DOHH2 (cell line): ENCODE data around the gene SMYD1.

ENCODE experiments used
- H3F3A ChIP-seq: fragments of 200-600 bp; sonication (generic), shearing (Covaris generic); 2 replicates; pipeline ENCODE4 v1.6.0; 2016; ENCODE audit warnings: antibody characterized with exemption, mild to moderate bottlenecking; ENCODE audit not compliant: control insufficient read depth, insufficient read depth
- H3K27ac ChIP-seq: fragments of 200-600 bp; sonication (generic); 2 replicates; pipeline ENCODE4 v1.5.1; 2014; ENCODE audit warnings: low read depth, mild to moderate bottlenecking, low read length, moderate library complexity
- H3K27me3 ChIP-seq: fragments of 200-600 bp; sonication (generic); 2 replicates; pipeline ENCODE4 v1.6.1; 2014; ENCODE audit warnings: mild to moderate bottlenecking, low read length, mixed read lengths; ENCODE audit not compliant: control insufficient read depth
- H3K36me3 ChIP-seq: fragments of 200-600 bp; sonication (generic); 2 replicates; pipeline ENCODE4 v1.6.1; 2014; ENCODE audit warnings: mild to moderate bottlenecking, low read length, moderate library complexity, mixed read lengths; ENCODE audit not compliant: control insufficient read depth
- H3K4me1 ChIP-seq: fragments of 200-600 bp; sonication (generic); 2 replicates; pipeline ENCODE4 v1.6.1; 2014; ENCODE audit warnings: mild to moderate bottlenecking, low read length, mixed read lengths; ENCODE audit not compliant: control insufficient read depth
- H3K4me2 ChIP-seq: fragments of 200-600 bp; sonication (generic); 2 replicates; pipeline ENCODE4 v1.6.0; 2014; ENCODE audit warnings: mild to moderate bottlenecking, low read length, moderate library complexity
- H3K4me3 ChIP-seq: fragments of 200-600 bp; sonication (generic); 2 replicates; pipeline ENCODE4 v1.5.1; 2014; ENCODE audit warnings: mild to moderate bottlenecking, low read length, mixed read lengths
- H3K79me2 ChIP-seq: fragments of 200-600 bp; sonication (generic); 2 replicates; pipeline ENCODE4 v1.6.1; 2014; ENCODE audit warnings: mild to moderate bottlenecking, low read length, mixed read lengths; ENCODE audit not compliant: control insufficient read depth
- H3K9me2 ChIP-seq: fragments of 200-600 bp; sonication (generic); replicated peaks from 2 replicates; pipeline ENCODE4 v1.6.1; 2014; ENCODE audit warnings: mild to moderate bottlenecking, low read length, mixed read lengths; ENCODE audit not compliant: control insufficient read depth
- H3K9me3 ChIP-seq: fragments of 200-600 bp; sonication (generic); 2 replicates; pipeline ENCODE4 v1.6.1; 2014; ENCODE audit warnings: antibody characterized with exemption, low read length, mixed read lengths; ENCODE audit not compliant: control insufficient read depth, insufficient read depth
- H4K20me1 ChIP-seq: fragments of 200-600 bp; sonication (generic); 2 replicates; pipeline ENCODE4 v1.6.0; 2014; ENCODE audit warnings: low read depth, mild to moderate bottlenecking, antibody characterized with exemption, low read length, moderate library complexity; ENCODE audit not compliant: control insufficient read depth, insufficient read depth
- EZH2phosphoT487 ChIP-seq: fragments of 200-600 bp; sonication (generic); IDR thresholded peaks from 2 replicates; pipeline ENCODE4 v1.6.1; 2017; ENCODE audit warnings: borderline replicate concordance, mild to moderate bottlenecking, antibody characterized with exemption, low read length, moderate library complexity, mixed read lengths
- TF ChIP-seq, protein P1 (sequence below): fragments of 200-600 bp; sonication (generic); IDR thresholded peaks from one replicate; pipeline ENCODE4 v1.5.1; 2014; ENCODE audit warnings: antibody characterized with exemption, mild to moderate bottlenecking, low read depth, low read length; ENCODE audit not compliant: poor library complexity, severe bottlenecking

SMYD1 gene

DNA sequence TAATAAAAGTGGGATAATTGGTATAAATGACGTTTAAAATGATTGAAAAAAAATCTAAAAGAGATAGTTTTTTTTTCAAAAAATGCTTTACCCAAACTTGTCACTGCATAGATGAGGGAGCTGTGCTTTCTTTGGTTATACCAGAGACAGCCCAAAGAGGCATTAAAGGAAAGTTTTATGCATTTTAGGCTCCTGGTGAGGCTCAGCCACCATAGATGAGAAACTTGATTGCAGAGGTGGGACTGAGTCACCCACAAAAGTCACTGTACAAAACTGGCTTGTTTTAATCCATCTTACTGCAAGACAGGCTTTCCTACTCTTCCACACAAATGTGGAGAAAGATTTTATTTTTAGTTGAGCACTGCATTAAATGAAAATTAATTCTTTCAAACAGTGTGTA lies 2.4 kb downstream of the SMYD1 start:
- Histone ChIP-seq H3K4me2 (no peak overlapping the region), H3K27ac (no peak overlapping the region), H4K20me1 (no peaks in the 10 kb centered on the region), H3F3A (no peaks in the 10 kb centered on the region), H3K4me3 (no peak overlapping the region), H3K9me2 (no peaks in the 10 kb centered on the region), H3K27me3 (0 out of 2 replicates have a peak, but pooled peaks cover 2% of the 10 kb centered on the region), H3K9me3 (no peaks in the 10 kb centered on the region), H3K36me3 (no peaks in the 10 kb centered on the region), H3K79me2 (no peaks in the 10 kb centered on the region), H3K4me1 (no peaks in the 10 kb centered on the region)
- TF ChIP-seq EZH2phosphoT487 = no peak
- TF ChIP-seq, protein P1, sequence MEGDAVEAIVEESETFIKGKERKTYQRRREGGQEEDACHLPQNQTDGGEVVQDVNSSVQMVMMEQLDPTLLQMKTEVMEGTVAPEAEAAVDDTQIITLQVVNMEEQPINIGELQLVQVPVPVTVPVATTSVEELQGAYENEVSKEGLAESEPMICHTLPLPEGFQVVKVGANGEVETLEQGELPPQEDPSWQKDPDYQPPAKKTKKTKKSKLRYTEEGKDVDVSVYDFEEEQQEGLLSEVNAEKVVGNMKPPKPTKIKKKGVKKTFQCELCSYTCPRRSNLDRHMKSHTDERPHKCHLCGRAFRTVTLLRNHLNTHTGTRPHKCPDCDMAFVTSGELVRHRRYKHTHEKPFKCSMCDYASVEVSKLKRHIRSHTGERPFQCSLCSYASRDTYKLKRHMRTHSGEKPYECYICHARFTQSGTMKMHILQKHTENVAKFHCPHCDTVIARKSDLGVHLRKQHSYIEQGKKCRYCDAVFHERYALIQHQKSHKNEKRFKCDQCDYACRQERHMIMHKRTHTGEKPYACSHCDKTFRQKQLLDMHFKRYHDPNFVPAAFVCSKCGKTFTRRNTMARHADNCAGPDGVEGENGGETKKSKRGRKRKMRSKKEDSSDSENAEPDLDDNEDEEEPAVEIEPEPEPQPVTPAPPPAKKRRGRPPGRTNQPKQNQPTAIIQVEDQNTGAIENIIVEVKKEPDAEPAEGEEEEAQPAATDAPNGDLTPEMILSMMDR = no peak

DNA sequence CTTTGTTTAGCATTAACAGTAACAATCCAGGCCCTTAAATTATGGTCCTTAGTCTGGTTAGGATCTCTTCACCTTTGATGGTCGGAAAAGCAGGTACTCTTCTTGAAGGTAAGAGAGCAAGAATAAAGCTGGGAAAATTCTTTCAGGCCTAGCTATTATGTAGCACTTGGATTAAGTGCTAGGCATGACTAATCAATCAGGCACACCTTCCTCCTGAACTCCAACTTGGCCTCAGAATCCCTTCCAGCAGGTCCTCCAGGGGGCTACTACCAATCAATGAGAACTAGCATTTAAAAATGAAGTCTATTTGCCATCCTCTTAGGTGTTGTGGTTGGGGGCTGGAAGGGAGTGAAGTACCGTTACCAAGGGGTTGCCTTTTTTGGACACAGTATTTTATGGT lies 3.7 kb downstream of the SMYD1 start:
- H3K27ac ChIP-seq = no peak overlapping the region
- H3K4me2 ChIP-seq = no peak overlapping the region
- H3K4me3 ChIP-seq = no peak overlapping the region
- H3K4me1 ChIP-seq = no peaks in the 10 kb centered on the region
- TF ChIP-seq EZH2phosphoT487 = no peak
- TF ChIP-seq, protein P1 = no peak
- H3F3A ChIP-seq = no peaks in the 10 kb centered on the region
- H3K36me3 ChIP-seq = no peaks in the 10 kb centered on the region
- H3K79me2 ChIP-seq = no peaks in the 10 kb centered on the region
- no peaks in the 10 kb centered on the region for H4K20me1 ChIP-seq
- no peaks in the 10 kb centered on the region for H3K9me2 ChIP-seq
- no peaks in the 10 kb centered on the region for H3K9me3 ChIP-seq
- 0 out of 2 replicates have a peak, but pooled peaks cover 2% of the 10 kb centered on the region for H3K27me3 ChIP-seq

DNA sequence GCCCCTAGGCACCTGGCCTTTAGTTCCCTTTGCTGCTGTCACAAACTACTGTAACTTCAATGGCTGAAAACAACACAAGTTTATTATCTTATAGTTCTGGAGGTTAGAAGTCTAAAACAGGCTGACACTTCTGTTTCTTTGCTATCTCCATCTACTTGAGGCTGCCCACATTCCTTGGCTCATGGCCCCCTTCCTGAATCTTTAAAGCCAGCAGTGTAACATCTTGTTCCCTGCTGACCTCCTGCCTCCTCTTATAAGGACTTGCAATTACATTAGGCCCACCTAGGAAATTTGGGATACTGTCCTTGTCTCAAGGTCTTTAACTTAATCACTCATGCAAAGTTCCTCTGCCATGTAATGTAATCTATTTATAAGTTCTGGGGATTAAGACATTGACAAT lies 6.5 kb downstream of the SMYD1 start:
- Histone ChIP-seq H3K27ac (no peak overlapping the region), H3K9me3 (no peaks in the 10 kb centered on the region), H3F3A (no peaks in the 10 kb centered on the region), H4K20me1 (no peaks in the 10 kb centered on the region), H3K27me3 (0 out of 2 replicates have a peak, but pooled peaks cover 2% of the 10 kb centered on the region), H3K4me3 (no peak overlapping the region), H3K36me3 (no peaks in the 10 kb centered on the region), H3K4me2 (no peak overlapping the region), H3K79me2 (no peaks in the 10 kb centered on the region), H3K4me1 (no peaks in the 10 kb centered on the region), H3K9me2 (no peaks in the 10 kb centered on the region)
- TF ChIP-seq EZH2phosphoT487 = no peak
- TF ChIP-seq, protein P1 = no peak
